Prostate gland (tissue), 2 donors: ENCODE data around the gene TESK1.
"Not testable (repeated sequence)": the region's sequence is repeated elsewhere in the genome, so short reads cannot be mapped to it uniquely, and the experiment has no call there.

Source experiments
- POLR2A ChIP-seq: fragments of 450-650 bp; IDR thresholded peaks from one replicate; pipeline ENCODE4 v1.6.1; 2016; ENCODE audit warnings: antibody characterized with exemption, mild to moderate bottlenecking
- TF ChIP-seq, protein P1 (sequence below), 4 experiments: fragments of 200-600 bp in 2 of 4; fragments of 450-650 bp in 2 of 4; sonication (generic) in 2 of 4; IDR thresholded peaks; 1 replicate in 3 of 4; 2 replicates in 1 of 4; pipeline ENCODE4 v1.5.1; 2016 to 2019; ENCODE audit warnings: antibody characterized with exemption in 4 of 4, mild to moderate bottlenecking in 2 of 4, moderate library complexity in 2 of 4

DNA sequence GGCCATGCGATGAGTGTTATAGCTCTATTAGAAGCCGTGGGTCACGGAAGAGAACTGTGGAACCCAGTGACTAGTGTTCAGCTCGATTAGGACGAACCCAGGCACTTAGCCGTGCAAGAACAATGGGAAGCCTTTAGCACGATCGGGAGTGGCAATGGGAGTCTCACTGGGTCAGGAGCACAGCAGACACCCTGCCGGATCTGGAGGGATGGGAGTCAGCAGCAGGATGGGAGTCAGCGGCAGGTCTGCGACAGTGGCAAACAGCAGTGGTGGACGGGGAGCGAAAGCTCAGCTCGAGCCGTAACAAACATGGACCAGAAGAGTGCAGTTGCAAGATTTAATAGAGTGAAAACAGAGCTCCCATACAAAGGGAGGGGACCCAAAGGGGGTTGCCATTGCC lies 35.4 kb downstream of the TESK1 start:
- TF ChIP-seq, protein P1, sequence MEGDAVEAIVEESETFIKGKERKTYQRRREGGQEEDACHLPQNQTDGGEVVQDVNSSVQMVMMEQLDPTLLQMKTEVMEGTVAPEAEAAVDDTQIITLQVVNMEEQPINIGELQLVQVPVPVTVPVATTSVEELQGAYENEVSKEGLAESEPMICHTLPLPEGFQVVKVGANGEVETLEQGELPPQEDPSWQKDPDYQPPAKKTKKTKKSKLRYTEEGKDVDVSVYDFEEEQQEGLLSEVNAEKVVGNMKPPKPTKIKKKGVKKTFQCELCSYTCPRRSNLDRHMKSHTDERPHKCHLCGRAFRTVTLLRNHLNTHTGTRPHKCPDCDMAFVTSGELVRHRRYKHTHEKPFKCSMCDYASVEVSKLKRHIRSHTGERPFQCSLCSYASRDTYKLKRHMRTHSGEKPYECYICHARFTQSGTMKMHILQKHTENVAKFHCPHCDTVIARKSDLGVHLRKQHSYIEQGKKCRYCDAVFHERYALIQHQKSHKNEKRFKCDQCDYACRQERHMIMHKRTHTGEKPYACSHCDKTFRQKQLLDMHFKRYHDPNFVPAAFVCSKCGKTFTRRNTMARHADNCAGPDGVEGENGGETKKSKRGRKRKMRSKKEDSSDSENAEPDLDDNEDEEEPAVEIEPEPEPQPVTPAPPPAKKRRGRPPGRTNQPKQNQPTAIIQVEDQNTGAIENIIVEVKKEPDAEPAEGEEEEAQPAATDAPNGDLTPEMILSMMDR (IDR thresholded peaks at IDR 0.05), result not testable (repeated sequence)
- TF ChIP-seq POLR2A, result not testable (repeated sequence)
